GM12874 (cell line): ENCODE measurements around the gene ACTA2.

Source experiments
- TF ChIP-seq, protein P1 (sequence below): IDR thresholded peaks from 2 replicates; pipeline ENCODE4 v1.5.1; 2011; ENCODE audit warnings: low read depth, mild to moderate bottlenecking, control low read depth, low read length, moderate library complexity; ENCODE audit not compliant: insufficient read depth

ACTA2 gene

DNA sequence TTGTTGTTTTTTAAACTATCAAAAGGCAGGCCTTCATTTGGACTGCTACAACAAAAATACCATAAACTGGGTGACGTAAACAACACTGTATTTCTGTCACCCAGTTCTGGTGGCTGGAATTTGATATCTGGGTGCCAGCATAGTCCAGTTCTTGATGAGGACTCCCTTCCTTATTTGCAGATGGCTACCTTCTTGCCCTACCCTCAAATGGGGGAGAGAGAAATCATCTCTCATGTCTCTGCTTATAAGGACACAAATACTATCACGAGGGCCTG is 25.2 kb downstream of the ACTA2 start:
- TF ChIP-seq, protein P1, sequence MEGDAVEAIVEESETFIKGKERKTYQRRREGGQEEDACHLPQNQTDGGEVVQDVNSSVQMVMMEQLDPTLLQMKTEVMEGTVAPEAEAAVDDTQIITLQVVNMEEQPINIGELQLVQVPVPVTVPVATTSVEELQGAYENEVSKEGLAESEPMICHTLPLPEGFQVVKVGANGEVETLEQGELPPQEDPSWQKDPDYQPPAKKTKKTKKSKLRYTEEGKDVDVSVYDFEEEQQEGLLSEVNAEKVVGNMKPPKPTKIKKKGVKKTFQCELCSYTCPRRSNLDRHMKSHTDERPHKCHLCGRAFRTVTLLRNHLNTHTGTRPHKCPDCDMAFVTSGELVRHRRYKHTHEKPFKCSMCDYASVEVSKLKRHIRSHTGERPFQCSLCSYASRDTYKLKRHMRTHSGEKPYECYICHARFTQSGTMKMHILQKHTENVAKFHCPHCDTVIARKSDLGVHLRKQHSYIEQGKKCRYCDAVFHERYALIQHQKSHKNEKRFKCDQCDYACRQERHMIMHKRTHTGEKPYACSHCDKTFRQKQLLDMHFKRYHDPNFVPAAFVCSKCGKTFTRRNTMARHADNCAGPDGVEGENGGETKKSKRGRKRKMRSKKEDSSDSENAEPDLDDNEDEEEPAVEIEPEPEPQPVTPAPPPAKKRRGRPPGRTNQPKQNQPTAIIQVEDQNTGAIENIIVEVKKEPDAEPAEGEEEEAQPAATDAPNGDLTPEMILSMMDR = no peak

- TF ChIP-seq, protein P1 = no peak
Measured at GRCh38 chr10:88926566-88927415, 25.8 kb downstream of the ACTA2 start.

GRCh38 chr10:88923520-88923919 is 29.1 kb downstream of the ACTA2 start:
- TF ChIP-seq, protein P1 = no peak

DNA sequence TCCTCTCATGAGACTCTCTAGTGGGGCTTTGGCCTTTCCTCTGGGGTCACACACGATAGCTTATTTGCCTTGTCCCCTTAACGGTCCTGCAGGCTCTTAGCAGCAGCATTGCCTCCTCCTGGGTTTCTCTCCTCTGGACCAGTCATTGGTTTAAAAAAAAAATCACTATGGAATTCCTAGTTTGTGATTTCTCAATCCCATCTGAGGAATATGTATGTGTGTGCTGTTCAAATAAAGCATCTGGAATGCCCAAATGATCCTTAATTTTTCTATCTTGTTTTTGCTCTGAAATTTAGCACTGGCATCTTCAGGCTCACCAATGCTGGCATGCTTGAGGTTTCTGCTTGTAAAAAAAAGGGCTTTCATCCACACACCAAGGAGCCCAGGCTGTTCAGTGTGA is 30.5 kb downstream of the ACTA2 start:
- TF ChIP-seq, protein P1 = no peak

GRCh38 chr10:88920986-88921593 is 31.5 kb downstream of the ACTA2 start:
- TF ChIP-seq, protein P1 = no peak

- TF ChIP-seq, protein P1 = no peak
Measured at GRCh38 chr10:88920198-88920597, 32.4 kb downstream of the ACTA2 start.

DNA sequence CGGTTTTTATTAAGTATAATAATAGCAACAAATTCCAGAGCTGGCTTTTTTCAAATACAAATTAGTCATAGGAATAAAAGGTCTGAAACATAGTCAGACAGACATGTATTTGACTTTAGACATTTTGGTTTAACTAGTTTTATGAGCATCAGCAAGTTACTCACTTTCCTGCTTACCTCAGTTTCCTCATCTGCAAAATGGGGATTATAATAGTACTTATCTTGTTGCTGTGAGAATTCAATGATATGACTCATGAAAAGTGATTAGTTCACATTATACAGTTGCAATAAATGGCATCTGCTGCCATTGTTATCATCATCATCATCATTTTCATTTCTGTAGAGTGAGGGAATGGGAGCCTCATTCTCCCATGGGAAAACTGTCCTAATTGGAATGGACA is 33.5 kb downstream of the ACTA2 start:
- TF ChIP-seq, protein P1 = no peak
